Left forelimb (tissue), 1 donor: ENCODE results near the gene PI16.

ENCODE experiments used
- DNase-seq: peaks from one replicate; pipeline ENCODE4 v3.0.0-alpha.2; 2018; ENCODE audit warnings: low spot score

The PI16 gene

DNA sequence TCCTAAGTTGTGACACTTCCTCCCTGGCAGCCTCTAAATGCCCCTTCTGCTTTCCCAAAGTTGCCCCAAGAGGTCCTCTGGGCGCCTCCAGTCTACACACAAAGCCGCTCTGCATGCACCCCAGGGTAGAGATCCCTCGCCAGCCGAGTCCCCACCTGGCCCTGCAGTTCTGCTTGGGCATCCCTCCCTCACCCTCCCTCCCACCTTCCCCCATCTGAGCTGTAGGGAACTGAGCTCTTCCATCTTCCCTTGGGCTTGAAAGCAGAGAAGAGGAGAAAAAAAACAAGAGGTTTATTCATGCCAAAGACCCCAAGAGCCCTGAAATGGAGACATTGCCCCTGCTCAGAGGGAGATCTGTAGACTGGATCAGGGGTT lies 45.2 kb downstream of the PI16 start:
- no peak for DNase-seq

DNA sequence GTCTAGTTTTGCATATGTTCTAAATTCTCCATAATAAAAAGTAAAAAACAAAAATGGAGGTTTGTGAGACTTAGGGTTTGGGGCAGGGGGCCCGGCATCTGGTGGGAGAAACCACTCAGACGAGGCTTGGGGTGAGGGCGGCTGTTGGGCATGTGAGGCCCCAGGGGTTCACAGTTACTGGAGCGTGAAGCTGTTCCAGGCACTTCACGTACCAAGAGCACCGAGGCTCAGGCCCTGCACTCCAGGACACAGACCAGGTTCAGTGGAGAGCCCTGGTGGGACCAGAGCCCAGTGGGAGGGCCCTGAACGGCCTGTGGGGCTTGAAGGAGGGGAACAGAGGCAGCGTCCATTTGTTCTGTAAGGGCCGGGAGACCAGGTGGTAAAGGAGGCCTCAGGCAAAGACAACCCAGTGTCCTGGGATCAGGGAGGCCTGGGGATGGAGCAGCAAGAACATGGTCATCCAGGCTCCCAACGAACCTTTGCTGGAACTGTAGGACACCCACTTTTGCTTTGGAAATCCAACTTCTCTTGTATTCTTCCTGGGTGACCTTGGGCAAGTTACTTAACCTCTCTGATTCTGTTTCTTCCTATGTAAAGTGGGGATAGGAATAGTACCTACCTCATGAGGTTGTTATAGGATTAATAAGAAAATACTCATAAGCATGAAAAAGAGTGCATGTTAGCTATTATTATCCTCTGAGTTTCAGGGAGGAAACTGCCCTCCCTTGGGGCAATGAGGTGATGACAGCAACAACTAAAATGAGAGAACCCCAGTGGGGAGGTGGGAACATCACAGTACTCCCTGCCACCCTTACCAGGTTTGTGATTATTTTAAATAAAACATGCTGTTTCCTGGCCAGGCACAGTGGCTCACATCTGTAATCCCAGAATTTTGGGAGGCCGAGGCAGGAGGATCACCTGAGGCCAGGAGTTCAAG lies 49.8 kb downstream of the PI16 start:
- DNase-seq = no peak

DNA sequence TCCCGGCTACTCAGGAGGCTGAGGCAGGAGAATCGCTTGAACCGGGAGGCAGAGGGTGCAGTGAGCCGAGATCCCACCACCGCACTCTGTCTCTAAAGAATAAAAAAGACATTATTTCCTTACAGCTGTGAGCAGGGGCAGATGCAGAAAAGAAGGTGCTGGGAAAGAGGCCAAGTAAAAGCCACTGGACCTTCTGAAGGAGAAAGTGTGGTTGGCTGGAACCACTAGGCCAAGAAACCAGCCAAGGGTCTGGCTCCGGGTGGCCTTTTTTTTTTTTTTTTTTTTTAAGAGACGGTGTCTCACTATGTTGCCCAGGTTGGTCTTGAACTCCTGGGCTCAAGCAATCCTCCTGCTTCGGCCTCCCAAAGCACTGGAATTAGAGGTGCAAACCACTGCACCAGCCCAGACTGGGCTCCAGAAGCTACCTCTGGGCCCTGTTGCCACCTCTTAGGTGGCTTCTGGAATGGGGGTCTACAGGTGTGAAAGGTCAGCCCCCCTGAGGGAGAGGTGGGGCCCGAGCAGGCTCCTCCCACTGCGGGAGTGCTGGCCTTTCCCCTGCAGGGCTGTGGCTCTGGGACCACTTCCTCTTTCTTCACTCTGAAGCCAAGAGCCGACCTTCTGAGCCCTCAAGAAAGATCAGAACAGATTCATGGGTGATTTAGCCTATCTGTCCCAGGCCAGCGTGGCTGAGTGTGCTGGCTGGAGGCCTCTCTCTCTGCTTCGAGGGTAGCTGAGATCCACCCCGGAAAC lies 50.7 kb downstream of the PI16 start, which contains the start of gene FGD2:
Gene FGD2, plus strand, starts transcription at position 595 of the 750 bp plus-strand sequence. CDS start 163 bp downstream, outside the sequence.
- DNase-seq = no peak

DNA sequence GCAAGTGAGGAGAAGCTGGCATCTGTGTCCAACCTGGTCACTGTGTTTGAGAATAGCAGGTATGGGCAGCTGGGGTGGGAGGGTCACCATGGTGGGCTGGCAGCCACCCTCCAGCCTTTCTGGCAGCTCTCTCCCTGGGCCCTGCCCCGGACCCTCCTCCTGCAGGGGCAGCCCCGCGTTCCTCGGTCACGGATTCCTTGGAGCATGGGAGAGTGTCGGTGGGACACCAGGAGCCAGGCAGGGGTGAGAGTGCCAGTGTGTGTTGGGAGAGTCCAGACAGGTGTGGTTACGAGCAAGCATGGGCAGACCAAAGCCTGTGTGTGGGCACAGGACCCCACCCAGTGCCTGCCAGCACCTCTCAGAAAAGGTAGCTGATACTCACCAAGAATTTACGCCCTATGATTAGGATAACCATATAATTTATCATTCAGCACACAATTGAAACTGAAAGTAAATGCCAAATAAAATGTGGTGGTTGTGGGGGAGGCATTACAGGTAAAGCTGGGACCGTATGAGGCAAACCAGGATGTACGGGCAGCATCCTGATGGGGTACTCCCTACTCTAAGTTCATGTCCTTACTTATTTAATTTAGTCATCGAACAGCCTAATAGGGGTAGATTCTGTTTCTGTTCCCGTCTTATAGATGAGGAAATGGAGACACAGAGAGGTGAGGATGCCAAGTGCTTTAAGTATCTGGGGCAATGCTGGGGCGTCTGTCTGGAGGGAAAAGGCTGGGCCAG lies 51.5 kb downstream of the PI16 start:
- no peak for DNase-seq

- no peak for DNase-seq
Measured at GRCh38 chr6:37006793-37007339, 52.3 kb downstream of the PI16 start.

DNA sequence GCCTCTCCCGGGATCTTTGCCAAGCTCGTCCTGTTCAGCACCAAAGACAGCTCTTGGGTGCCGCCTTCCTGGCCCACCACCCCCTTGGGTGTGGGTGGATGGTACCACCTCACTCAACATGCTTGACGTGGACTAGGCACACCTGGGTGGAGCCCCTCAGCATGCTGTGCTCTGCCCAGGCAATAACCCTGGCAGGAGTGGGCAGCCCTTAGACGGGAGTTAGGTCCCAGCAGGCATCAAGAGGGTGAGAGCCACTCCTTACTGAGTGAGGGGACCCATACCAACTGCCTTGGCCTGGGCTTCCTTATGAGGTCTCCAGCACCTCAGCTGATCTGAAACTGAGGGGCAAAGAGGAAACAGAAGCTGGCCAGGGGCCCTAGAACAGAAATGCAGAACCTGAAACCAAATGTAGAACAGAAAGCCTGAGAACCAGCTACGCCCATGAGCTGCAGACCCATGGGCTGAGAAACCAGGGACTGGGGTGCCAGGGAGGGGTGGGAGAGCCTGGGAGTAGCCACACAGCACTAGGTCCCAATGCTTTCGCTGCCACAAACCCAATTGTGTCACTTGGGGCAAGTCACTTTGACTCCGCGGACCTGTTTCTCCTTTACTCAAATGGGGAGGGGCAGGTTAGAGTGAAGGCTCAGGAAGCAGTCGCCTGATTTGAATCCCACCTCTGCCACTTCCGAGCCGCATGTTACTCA lies 53.0 kb downstream of the PI16 start:
- no peak for DNase-seq

GRCh38 chr6:37008484-37009465 lies 54.2 kb downstream of the PI16 start:
- DNase-seq = no peak

- DNase-seq = no peak
Measured at GRCh38 chr6:37010402-37010892, 55.9 kb downstream of the PI16 start.

GRCh38 chr6:37011656-37012378 lies 57.3 kb downstream of the PI16 start:
- no peak for DNase-seq

GRCh38 chr6:37013516-37014491 lies 59.3 kb downstream of the PI16 start:
- no peak for DNase-seq
